OCI-LY3 (cell line): ENCODE results near the gene PLCH2.

ENCODE experiments used
- H2AFZ ChIP-seq: fragments of 200-600, 300-600 bp; shearing (Covaris generic); 2 replicates; pipeline ENCODE4 v1.6.0; 2014; ENCODE audit warnings: antibody characterized with exemption, low read depth, low read length
- H3K27ac ChIP-seq: fragments of 200-600, 300-600 bp; sonication (generic); 2 replicates; pipeline ENCODE4 v1.5.1; 2014; ENCODE audit warnings: mild to moderate bottlenecking, low read length, moderate library complexity, mixed read lengths
- H3K27me3 ChIP-seq: fragments of 200-600, 300-600 bp; sonication (generic); 2 replicates; pipeline ENCODE4 v1.6.1; 2014; ENCODE audit warnings: low read depth, low read length, mixed read lengths
- H3K36me3 ChIP-seq: fragments of 200-600, 300-600 bp; sonication (generic); replicated peaks from 2 replicates; pipeline ENCODE3; 2014; ENCODE audit warnings: low read depth, low read length, mixed read lengths
- H3K4me1 ChIP-seq: fragments of 300-600, 200-600 bp; sonication (generic); 2 replicates; pipeline ENCODE4 v1.6.1; 2014; ENCODE audit warnings: low read length, mixed read lengths
- H3K4me2 ChIP-seq: fragments of 200-600, 300-600 bp; sonication (generic); 2 replicates; pipeline ENCODE4 v1.6.1; 2014; ENCODE audit warnings: low read length, mixed read lengths
- H3K4me3 ChIP-seq: fragments of 300-600, 200-600 bp; sonication (generic); 2 replicates; pipeline ENCODE4 v1.5.1; 2014; ENCODE audit warnings: antibody characterized with exemption, mild to moderate bottlenecking, low read length, moderate library complexity
- H3K79me2 ChIP-seq: fragments of 300-600, 200-600 bp; shearing (Covaris generic); 2 replicates; pipeline ENCODE4 v1.6.1; 2014; ENCODE audit warnings: mild to moderate bottlenecking, low read length, mixed read lengths
- H3K9ac ChIP-seq: fragments of 300-600, 200-600 bp; shearing (Covaris generic); 2 replicates; pipeline ENCODE4 v1.6.0; 2014; ENCODE audit warnings: mild to moderate bottlenecking, low read length, moderate library complexity
- H3K9me3 ChIP-seq: fragments of 200-600, 300-600 bp; shearing (Covaris generic); 2 replicates; pipeline ENCODE4 v1.6.1; 2014; ENCODE audit warnings: low read length, mixed read lengths; ENCODE audit not compliant: insufficient read depth
- H4K20me1 ChIP-seq: fragments of 200-600, 300-600 bp; sonication (generic); 2 replicates; pipeline ENCODE4 v1.6.1; 2016; ENCODE audit warnings: low read length, mixed read lengths; ENCODE audit not compliant: insufficient read depth
- EZH2phosphoT487 ChIP-seq: fragments of 200-600 bp; shearing (Covaris generic); IDR thresholded peaks from 2 replicates; pipeline ENCODE4 v1.6.1; 2018; ENCODE audit warnings: antibody characterized with exemption, mixed run types, low read depth
- TF ChIP-seq, protein P1 (sequence below): fragments of 200-600, 300-600 bp; sonication (generic); IDR thresholded peaks from 2 replicates; pipeline ENCODE4 v1.5.1; 2014; ENCODE audit warnings: antibody characterized with exemption, low read length, low read depth

The PLCH2 gene

DNA sequence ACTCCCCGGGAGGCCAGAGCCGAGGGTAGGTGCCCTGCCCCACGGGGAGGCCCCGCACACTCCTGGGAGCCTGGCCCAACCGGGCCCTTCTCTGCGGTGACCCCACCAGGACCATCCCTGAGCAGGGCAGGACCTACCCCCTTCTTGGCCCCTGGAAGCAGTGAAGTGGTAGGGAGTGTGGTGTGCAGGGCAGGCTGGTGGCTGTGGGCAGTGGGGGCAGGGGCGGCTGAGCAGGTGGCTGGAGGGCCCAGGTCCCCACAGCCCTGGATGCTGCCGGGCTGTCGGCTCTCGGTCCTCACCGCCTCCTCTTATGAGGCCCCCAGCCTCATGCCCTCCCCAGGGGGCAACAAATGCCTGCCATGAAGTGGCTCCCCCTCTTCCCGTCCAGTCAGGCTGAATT, 19.5 kb downstream of the PLCH2 start:
- H3K9ac ChIP-seq, result no peak overlapping the region
- no peaks in the 10 kb centered on the region for H4K20me1 ChIP-seq
- no peak overlapping the region for H3K4me3 ChIP-seq
- H3K36me3 ChIP-seq, result no peaks in the 10 kb centered on the region
- no peaks in the 10 kb centered on the region for H3K9me3 ChIP-seq
- no peak for TF ChIP-seq EZH2phosphoT487
- TF ChIP-seq, protein P1, sequence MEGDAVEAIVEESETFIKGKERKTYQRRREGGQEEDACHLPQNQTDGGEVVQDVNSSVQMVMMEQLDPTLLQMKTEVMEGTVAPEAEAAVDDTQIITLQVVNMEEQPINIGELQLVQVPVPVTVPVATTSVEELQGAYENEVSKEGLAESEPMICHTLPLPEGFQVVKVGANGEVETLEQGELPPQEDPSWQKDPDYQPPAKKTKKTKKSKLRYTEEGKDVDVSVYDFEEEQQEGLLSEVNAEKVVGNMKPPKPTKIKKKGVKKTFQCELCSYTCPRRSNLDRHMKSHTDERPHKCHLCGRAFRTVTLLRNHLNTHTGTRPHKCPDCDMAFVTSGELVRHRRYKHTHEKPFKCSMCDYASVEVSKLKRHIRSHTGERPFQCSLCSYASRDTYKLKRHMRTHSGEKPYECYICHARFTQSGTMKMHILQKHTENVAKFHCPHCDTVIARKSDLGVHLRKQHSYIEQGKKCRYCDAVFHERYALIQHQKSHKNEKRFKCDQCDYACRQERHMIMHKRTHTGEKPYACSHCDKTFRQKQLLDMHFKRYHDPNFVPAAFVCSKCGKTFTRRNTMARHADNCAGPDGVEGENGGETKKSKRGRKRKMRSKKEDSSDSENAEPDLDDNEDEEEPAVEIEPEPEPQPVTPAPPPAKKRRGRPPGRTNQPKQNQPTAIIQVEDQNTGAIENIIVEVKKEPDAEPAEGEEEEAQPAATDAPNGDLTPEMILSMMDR, result no peak
- no peaks in the 10 kb centered on the region for H3K27me3 ChIP-seq
- H3K79me2 ChIP-seq, result no peaks in the 10 kb centered on the region
- H3K4me2 ChIP-seq, result no peak overlapping the region
- H2AFZ ChIP-seq, result no peak overlapping the region
- H3K4me1 ChIP-seq, result no peaks in the 10 kb centered on the region
- H3K27ac ChIP-seq, result no peak overlapping the region

DNA sequence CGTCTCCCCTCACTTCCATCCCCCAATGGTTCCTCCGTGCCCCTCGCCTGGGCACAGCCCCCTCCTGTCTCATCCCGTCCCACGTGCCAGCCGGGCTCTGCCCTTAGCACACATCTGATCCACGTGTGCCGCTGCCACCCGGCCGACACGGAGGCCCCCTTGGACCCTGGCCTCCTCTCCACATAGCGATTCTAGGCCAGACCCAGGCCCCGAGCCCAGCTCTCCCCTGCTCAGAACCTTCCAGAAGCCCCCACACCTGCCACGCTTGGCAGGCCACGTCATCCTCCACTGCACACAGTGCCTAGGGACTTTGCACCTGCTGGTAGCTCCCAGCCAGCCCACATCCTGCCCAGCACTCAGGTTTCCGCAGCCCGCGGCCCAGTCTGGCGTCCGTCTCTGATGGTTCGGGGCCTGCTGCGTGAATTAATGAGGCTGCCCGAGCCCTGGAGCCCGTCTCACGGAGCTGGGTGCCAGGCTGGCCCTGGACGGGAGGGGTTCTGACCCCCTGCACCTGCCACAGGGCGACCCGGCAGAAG, 20.1 kb downstream of the PLCH2 start:
- no peaks in the 10 kb centered on the region for H3K9me3 ChIP-seq
- H2AFZ ChIP-seq, result no peak overlapping the region
- H3K27me3 ChIP-seq, result no peaks in the 10 kb centered on the region
- H3K9ac ChIP-seq, result no peak overlapping the region
- H4K20me1 ChIP-seq, result no peaks in the 10 kb centered on the region
- H3K4me3 ChIP-seq, result no peak overlapping the region
- TF ChIP-seq, protein P1, result no peak
- no peak for TF ChIP-seq EZH2phosphoT487
- no peak overlapping the region for H3K27ac ChIP-seq
- no peak overlapping the region for H3K4me2 ChIP-seq
- no peaks in the 10 kb centered on the region for H3K36me3 ChIP-seq
- no peaks in the 10 kb centered on the region for H3K79me2 ChIP-seq
- H3K4me1 ChIP-seq, result no peaks in the 10 kb centered on the region

DNA sequence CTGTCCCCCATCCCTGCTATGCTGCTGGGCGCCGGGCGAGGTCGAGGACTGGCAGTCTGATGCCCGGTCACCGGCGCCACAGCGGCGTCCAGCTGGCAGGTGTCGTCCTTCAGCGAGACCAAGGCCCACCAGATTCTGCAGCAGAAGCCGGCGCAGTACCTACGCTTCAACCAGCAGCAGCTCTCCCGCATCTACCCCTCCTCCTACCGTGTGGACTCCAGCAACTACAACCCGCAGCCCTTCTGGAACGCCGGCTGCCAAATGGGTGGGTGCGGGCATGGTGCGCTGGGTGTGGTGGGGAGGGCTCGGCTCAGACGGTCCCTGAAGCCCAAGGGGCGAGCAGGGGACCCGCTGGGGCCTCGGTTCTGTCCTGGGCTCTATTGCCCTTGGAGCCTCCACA, 20.7 kb downstream of the PLCH2 start:
- no peaks in the 10 kb centered on the region for H3K4me1 ChIP-seq
- no peaks in the 10 kb centered on the region for H3K79me2 ChIP-seq
- H3K9me3 ChIP-seq, result no peaks in the 10 kb centered on the region
- H4K20me1 ChIP-seq, result no peaks in the 10 kb centered on the region
- no peak for TF ChIP-seq EZH2phosphoT487
- TF ChIP-seq, protein P1, result no peak
- H3K27ac ChIP-seq, result no peak overlapping the region
- no peaks in the 10 kb centered on the region for H3K36me3 ChIP-seq
- H3K9ac ChIP-seq, result no peak overlapping the region
- H3K4me3 ChIP-seq, result no peak overlapping the region
- H2AFZ ChIP-seq, result no peak overlapping the region
- no peaks in the 10 kb centered on the region for H3K27me3 ChIP-seq
- no peak overlapping the region for H3K4me2 ChIP-seq

DNA sequence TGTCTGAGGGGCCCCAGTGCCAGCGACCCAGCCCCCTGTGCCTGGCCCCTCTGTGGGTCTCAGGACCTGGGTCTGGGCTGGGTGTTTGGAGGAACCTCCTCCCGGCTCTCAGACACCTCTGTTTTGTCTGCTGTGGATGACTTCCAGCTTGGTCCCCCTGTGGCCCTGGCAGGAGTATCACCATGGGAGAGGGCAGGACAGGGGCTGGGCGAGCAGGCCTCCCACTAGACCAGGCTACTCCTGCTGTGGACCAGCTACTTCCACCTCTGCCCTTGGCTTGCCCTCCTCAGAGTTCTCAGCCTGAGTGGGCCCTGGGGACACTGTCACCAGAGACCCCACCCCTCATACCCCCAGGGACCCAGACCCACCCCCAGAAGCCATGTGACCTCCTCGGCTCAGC, 21.8 kb downstream of the PLCH2 start:
- TF ChIP-seq, protein P1, result no peak
- no peak for TF ChIP-seq EZH2phosphoT487
- H3K27me3 ChIP-seq, result no peaks in the 10 kb centered on the region
- no peaks in the 10 kb centered on the region for H4K20me1 ChIP-seq
- H3K4me1 ChIP-seq, result no peaks in the 10 kb centered on the region
- H3K4me2 ChIP-seq, result no peak overlapping the region
- H2AFZ ChIP-seq, result no peak overlapping the region
- no peak overlapping the region for H3K27ac ChIP-seq
- H3K9me3 ChIP-seq, result no peaks in the 10 kb centered on the region
- no peaks in the 10 kb centered on the region for H3K79me2 ChIP-seq
- no peak overlapping the region for H3K9ac ChIP-seq
- no peak overlapping the region for H3K4me3 ChIP-seq
- H3K36me3 ChIP-seq, result no peaks in the 10 kb centered on the region
